GM21526 (cell line): ENCODE measurements around the gene IBA57.
"Not testable (repeated sequence)": the region's sequence is repeated elsewhere in the genome, so short reads cannot be mapped to it uniquely, and the experiment has no call there.

ENCODE experiments used
- ATAC-seq: cut with Tn5 transposase; IDR thresholded peaks from one replicate; pipeline ENCODE4 v1.9.1; 2021; ENCODE audit warnings: moderate library complexity; ENCODE audit not compliant: unreplicated experiment, low FRiP score

The IBA57 gene

GRCh38 chr1:228210712-228211530, 45.3 kb downstream of the IBA57 start:
- no peak for ATAC-seq

- ATAC-seq, result no peak
Measured at GRCh38 chr1:228211531-228212414, 46.2 kb downstream of the IBA57 start.

GRCh38 chr1:228212415-228212965, 46.9 kb downstream of the IBA57 start:
- ATAC-seq, result no peak

GRCh38 chr1:228212966-228213844, 47.6 kb downstream of the IBA57 start:
- ATAC-seq, result peak; percentile 94

GRCh38 chr1:228213917-228214808, 48.6 kb downstream of the IBA57 start:
- ATAC-seq, result no peak

GRCh38 chr1:228214921-228215662, 49.5 kb downstream of the IBA57 start:
- no peak for ATAC-seq

- ATAC-seq, result no peak
Measured at GRCh38 chr1:228215663-228216116, 50.1 kb downstream of the IBA57 start.

GRCh38 chr1:228216371-228217320, 51.0 kb downstream of the IBA57 start:
- no peak for ATAC-seq

- ATAC-seq, result no peak
Measured at GRCh38 chr1:228217551-228218344, 52.1 kb downstream of the IBA57 start.

GRCh38 chr1:228218513-228219244, 53.1 kb downstream of the IBA57 start:
- ATAC-seq, result no peak

GRCh38 chr1:228219245-228219961, 53.8 kb downstream of the IBA57 start:
- no peak for ATAC-seq

- no peak for ATAC-seq
Measured at GRCh38 chr1:228219962-228220780, 54.6 kb downstream of the IBA57 start.

GRCh38 chr1:228221097-228221496, 55.5 kb downstream of the IBA57 start:
- not testable (repeated sequence) for ATAC-seq

GRCh38 chr1:228222548-228222947, 56.9 kb downstream of the IBA57 start:
- no peak for ATAC-seq
